BLaER1 (cell line): ENCODE measurements around the gene BMP7.

Experiments used
- H3K27ac ChIP-seq: shearing (Covaris generic); formaldehyde crosslinking; 2 replicates; pipeline ENCODE4 v1.8.1; 2022
- H3K27me3 ChIP-seq: shearing (Covaris generic); formaldehyde crosslinking; 2 replicates; pipeline ENCODE4 v1.8.1; 2022
- H3K36me3 ChIP-seq: shearing (Covaris generic); formaldehyde crosslinking; 2 replicates; pipeline ENCODE4 v1.8.1; 2022
- H3K4me1 ChIP-seq: shearing (Covaris generic); formaldehyde crosslinking; 2 replicates; pipeline ENCODE4 v1.8.1; 2022
- H3K4me2 ChIP-seq: shearing (Covaris generic); formaldehyde crosslinking; 2 replicates; pipeline ENCODE4 v1.8.1; 2022
- H3K4me3 ChIP-seq: shearing (Covaris generic); formaldehyde crosslinking; 2 replicates; pipeline ENCODE4 v1.8.1; 2022
- H3K9ac ChIP-seq: shearing (Covaris generic); formaldehyde crosslinking; 2 replicates; pipeline ENCODE4 v1.8.1; 2022
- H3K9me3 ChIP-seq: shearing (Covaris generic); formaldehyde crosslinking; 2 replicates; pipeline ENCODE4 v1.8.1; 2022
- H4K20me1 ChIP-seq: shearing (Covaris generic); formaldehyde crosslinking; 2 replicates; pipeline ENCODE4 v1.8.1; 2022
- Cebpa-rat ChIP-seq: shearing (Covaris generic); IDR thresholded peaks from 2 replicates; pipeline ENCODE4 v1.8.1; 2022

BMP7 gene

DNA sequence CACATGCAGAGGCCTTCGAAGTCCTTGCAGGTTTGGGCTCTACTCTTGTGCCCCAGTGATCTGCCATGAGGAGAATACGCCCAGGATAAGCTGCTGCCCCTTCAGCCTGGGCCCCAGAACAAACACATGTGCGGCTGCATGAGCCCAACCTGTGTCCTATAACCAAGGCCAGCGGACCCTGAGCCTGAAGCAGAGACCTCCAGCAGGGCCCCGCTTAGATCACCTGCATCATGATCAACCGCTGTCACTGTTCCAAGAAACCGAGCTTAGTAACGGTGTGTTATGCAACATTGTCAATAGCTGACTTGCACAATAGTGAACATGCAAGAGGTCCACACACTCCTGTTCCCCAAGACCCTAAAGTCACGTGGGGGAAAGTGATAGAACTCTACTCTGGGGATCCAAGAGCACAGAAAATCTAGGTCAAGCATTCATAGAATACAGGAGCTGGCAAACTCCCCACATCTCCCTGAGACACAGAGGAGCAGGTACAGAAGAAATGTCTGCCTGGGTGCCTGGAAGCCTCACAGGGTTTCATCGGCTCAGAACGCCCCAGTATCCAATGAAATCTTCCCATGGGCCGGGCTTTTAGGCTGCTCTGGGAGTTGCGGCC, 136.2 kb downstream of the BMP7 start:
- Histone ChIP-seq H3K9ac (no peak overlapping the region), H3K4me3 (no peak overlapping the region), H3K4me1 (peaks cover 34% of the 10 kb centered on the region), H3K9me3 (no peaks in the 10 kb centered on the region), H3K27me3 (no peaks in the 10 kb centered on the region), H3K27ac (no peak overlapping the region), H3K36me3 (no peaks in the 10 kb centered on the region), H4K20me1 (no peaks in the 10 kb centered on the region), H3K4me2 (no peak overlapping the region)
- TF ChIP-seq Cebpa-rat, result no peak

DNA sequence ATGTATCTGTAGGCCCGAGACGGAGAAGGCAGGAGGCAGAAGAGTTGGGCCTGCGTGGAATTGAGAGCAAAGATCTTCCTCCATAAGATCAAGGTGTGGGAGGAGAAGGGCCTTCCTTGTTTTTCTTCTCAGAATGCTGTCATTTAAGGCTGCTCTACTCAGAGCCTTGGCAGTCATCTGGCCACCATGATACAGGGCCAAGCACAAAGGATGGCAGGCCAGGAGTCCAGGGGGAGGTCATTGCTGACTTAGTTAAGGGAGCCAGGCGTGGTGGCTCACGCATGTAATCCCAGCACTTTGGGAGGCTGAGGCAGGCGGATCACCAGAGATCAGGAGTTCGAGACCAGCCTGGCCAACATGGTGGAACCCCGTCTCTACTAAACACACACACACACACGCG, 137.1 kb downstream of the BMP7 start:
- no peak for TF ChIP-seq Cebpa-rat
- Histone ChIP-seq H3K27me3 (no peaks in the 10 kb centered on the region), H3K4me2 (no peak overlapping the region), H3K9ac (no peak overlapping the region), H3K9me3 (no peaks in the 10 kb centered on the region), H3K4me3 (no peak overlapping the region), H3K36me3 (no peaks in the 10 kb centered on the region), H4K20me1 (no peaks in the 10 kb centered on the region), H3K4me1 (peaks cover 44% of the 10 kb centered on the region), H3K27ac (no peak overlapping the region)

DNA sequence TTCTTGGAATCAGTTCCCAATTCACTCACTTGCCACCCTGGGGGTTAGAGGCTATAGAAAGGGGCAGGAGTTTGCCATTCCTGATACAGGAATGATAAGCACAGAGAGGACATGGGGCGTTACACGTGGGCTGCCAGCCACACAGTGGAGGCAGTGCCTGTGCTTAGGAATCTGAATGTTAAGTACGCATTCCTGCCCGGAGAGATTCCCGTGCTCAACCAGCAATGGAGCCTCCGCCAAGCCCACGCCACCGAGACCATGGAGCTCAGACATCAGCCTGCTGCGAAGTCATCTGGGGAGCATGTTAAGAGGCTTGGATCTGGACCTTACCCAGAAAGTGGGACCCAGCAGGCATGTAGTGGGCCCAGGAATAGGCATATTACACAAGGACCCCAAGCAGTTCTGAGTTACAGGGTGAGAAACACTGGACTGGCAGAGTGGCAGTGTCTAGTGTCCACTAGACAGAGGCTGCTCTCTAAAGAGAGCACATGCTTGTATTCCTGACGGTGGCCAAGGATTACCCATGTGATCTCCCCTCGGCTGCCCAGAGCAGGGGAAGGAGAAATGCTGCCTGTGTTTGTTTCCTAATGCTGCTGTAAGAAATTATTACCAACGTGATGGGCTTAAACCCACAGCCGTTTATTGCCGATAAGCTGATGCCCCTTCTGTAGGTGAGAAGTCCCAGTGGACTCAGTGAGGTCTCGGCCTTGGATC, 138.2 kb downstream of the BMP7 start:
- Histone ChIP-seq H4K20me1 (no peaks in the 10 kb centered on the region), H3K4me2 (peak overlapping the region; percentile 78; the same call in 1 of the 2 replicates), H3K27me3 (no peaks in the 10 kb centered on the region), H3K36me3 (no peaks in the 10 kb centered on the region), H3K27ac (no peak overlapping the region), H3K9me3 (no peaks in the 10 kb centered on the region), H3K4me1 (peaks cover 49% of the 10 kb centered on the region), H3K9ac (no peak overlapping the region), H3K4me3 (no peak overlapping the region)
- no peak for TF ChIP-seq Cebpa-rat

DNA sequence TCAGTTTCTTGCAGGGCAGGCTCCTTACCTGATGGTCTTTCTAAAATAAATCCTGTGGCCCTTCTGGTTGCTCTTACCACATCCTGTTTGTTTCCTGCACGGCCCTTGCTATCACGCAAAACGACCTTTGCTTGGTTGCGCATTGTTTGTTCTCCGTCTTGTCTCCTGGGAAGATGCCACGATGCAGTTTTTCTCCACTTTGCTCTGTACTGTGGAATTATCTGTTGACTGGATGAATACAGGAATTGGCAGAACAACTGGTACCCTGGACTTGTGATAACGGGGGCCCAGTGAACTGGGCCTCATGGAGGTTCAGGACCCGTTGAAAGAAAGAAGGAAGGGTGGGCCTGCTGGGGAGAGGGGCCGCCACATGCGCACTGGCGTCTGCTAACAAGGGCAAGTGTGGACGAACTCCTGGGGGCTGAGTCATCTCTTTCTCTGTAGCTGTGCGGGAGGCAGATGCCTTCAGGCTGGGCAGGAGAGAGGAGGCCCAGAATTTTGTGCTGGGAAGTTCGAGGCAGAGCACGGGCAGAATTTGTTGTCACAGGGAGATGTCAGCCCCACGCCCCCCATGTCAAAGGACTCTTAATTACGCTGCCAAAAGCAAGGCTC, 139.9 kb downstream of the BMP7 start:
- Histone ChIP-seq H3K4me3 (no peak overlapping the region), H4K20me1 (no peaks in the 10 kb centered on the region), H3K9ac (no peak overlapping the region; the same call in 1 of the 2 replicates), H3K27ac (peak overlapping the region; percentile 68), H3K4me1 (peaks cover 63% of the 10 kb centered on the region), H3K27me3 (no peaks in the 10 kb centered on the region), H3K9me3 (no peaks in the 10 kb centered on the region), H3K4me2 (peak overlapping the region; percentile 78), H3K36me3 (no peaks in the 10 kb centered on the region)
- no peak for TF ChIP-seq Cebpa-rat

DNA sequence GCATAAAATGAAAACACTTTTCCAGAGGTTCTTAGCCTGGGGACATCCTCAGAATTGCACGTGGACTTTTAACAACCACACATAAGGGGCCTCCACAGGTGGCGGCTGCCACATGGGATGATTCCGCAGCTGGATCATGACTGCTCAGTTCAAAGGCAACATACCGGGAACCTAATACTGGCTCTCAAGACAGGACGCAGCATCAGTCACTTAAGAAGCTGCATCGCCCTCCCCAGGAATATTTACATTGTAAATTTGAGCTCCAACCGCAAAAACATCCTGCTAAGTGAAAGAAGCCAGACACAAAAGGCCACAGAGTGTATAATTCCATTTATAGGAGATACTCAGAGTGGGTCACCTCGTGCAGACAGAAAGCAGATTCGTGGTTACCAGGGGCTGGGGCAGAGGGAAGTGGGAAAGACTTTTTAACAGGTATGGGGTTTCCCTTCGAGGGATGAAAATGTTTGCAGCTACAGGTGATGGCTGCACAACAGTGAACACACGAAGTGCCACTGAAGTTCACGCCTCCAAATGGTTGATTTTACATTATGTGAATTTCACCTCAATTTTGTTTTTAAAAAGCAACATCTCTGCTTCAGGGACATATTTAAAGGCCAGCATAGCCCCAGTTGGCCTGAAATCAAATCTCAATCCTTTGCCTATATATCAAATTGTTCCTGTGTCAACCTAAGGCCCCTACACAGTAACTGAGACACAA, 141.5 kb downstream of the BMP7 start:
- Histone ChIP-seq H3K4me3 (no peak overlapping the region), H3K27ac (peak overlapping the region; percentile 31; the same call in 1 of the 2 replicates), H3K9me3 (no peaks in the 10 kb centered on the region), H4K20me1 (no peaks in the 10 kb centered on the region), H3K4me2 (peak overlapping the region; percentile 78), H3K27me3 (no peaks in the 10 kb centered on the region), H3K4me1 (peaks cover 63% of the 10 kb centered on the region), H3K36me3 (no peaks in the 10 kb centered on the region), H3K9ac (no peak overlapping the region)
- TF ChIP-seq Cebpa-rat, result no peak

DNA sequence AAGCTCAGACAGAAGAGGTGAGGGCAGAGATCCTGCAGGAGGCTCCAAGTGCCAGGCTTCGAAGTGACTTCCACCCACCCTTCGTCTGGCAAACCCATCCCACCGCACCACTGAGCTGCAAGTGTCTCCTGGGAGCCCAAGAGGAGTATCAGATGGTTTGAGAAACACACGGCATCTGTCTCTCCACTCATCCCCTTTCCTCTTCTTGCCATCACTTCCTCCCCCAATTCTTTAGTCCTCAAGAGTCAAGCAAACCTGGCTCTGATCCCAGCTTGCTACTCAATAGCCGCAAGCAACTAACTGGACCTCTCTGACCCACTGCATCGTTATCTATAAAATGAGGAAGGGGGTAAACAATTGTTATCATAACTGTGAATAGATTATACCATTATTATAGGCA, 142.1 kb downstream of the BMP7 start:
- Histone ChIP-seq H3K4me2 (peak overlapping the region; percentile 78), H3K9me3 (no peaks in the 10 kb centered on the region), H3K9ac (no peak overlapping the region), H3K4me3 (no peak overlapping the region), H3K36me3 (no peaks in the 10 kb centered on the region), H3K27ac (no peak overlapping the region), H4K20me1 (no peaks in the 10 kb centered on the region), H3K27me3 (no peaks in the 10 kb centered on the region), H3K4me1 (peaks cover 63% of the 10 kb centered on the region)
- TF ChIP-seq Cebpa-rat, result no peak

DNA sequence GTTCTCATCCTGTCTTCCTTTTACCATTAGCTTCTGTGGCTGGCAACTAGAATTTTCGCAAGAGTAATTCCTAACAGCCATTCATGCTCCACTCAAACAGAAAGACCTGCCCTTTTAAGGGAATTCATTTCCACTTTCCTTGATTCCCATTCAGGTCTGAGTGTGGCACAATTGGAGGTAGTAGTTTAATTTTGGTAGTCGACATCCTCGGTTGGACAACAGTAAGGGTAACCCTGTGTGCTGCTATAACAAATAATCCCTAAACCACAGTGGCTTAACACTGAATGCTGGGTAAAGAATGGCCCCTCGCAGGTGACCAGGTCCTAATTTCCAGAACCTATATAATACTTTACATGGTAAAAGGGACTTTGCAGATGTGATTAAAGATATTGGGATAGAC, 142.9 kb downstream of the BMP7 start:
- H3K9ac ChIP-seq, result no peak overlapping the region
- H3K27ac ChIP-seq, result no peak overlapping the region
- no peak for TF ChIP-seq Cebpa-rat
- H3K4me3 ChIP-seq, result no peak overlapping the region
- peak overlapping the region; percentile 78 for H3K4me2 ChIP-seq
- H3K4me1 ChIP-seq, result peaks cover 63% of the 10 kb centered on the region
- H3K36me3 ChIP-seq, result no peaks in the 10 kb centered on the region
- no peaks in the 10 kb centered on the region for H3K27me3 ChIP-seq
- H3K9me3 ChIP-seq, result no peaks in the 10 kb centered on the region
- no peaks in the 10 kb centered on the region for H4K20me1 ChIP-seq

DNA sequence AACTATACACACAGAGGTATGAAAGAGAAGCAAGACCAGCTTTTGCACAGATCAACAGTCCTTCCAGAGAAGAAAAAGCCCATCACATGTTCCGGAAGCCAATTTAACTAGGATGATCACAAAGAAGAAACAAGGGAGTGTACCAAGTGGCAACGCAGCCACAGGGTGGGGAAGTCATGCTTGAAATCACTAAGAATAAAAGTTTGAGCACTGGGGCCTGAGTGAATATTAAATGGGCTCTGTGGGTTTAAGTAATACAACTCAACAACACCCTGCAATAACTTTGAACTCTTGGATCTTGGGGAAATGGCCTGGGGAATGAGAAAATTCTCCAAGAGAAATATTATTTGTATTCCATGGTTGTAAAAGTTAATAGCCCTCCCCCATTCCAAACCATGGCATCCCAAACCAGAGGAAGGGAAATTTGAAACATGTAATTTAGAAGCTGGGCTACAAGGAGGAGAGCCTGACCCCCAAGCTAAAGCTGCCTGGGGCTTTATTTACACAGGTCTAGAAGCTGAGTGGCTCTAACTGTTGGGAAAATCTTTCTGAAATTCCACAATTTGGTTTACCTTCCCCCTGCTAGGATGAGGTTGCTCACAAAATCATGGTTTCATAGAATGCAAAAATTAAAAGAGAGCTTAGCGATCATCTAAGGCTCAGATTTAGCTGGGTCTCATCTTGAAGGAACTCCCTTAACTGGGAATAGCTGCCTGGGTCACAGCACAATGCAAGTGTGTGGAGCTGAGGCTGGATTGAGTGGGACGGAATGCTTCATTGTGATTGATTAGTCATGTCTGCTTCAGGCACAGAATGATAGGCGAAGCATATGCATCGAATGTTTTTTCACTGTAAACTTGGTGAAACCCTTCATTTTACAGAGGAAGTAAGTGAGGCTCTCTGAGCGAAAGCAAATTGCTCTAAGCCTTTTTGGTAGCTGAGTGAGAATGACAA, 143.6 kb downstream of the BMP7 start:
- no peaks in the 10 kb centered on the region for H4K20me1 ChIP-seq

DNA sequence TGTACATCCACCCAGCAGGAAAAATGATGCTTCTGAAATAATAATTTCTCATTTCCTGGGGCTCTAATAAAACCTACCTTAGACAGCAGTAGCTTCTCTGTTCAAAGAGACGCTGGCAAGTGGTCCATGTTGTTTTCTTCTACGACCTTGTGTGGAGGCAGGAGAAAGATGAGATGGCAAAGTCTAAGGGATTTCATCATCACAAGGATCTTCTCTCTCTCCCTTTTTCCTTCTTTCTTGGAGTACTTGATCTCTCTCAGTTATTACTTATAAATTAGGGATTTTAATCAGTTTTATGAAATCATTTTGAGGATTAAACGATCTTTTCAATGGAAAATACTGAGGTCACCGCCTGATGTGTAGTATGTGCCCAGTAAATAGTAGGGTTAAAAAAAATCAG, 147.5 kb downstream of the BMP7 start:
- no peaks in the 10 kb centered on the region for H3K9me3 ChIP-seq
- no peaks in the 10 kb centered on the region for H3K36me3 ChIP-seq
- no peak overlapping the region for H3K4me2 ChIP-seq
- no peaks in the 10 kb centered on the region for H3K27me3 ChIP-seq
- H3K9ac ChIP-seq, result no peak overlapping the region
- H3K4me3 ChIP-seq, result no peak overlapping the region
- no peak for TF ChIP-seq Cebpa-rat
- H3K27ac ChIP-seq, result no peak overlapping the region
- H4K20me1 ChIP-seq, result no peaks in the 10 kb centered on the region
- peaks cover 22% of the 10 kb centered on the region for H3K4me1 ChIP-seq

More for the DNA sequence above, 143.6 kb downstream of the BMP7 start:
- Histone ChIP-seq H3K27ac (no peak overlapping the region), H3K4me2 (peak overlapping the region; percentile 78), H3K9ac (no peak overlapping the region), H3K4me1 (peaks cover 60% of the 10 kb centered on the region), H3K36me3 (no peaks in the 10 kb centered on the region), H3K4me3 (no peak overlapping the region), H3K27me3 (no peaks in the 10 kb centered on the region), H3K9me3 (no peaks in the 10 kb centered on the region)
- no peak for TF ChIP-seq Cebpa-rat
